HCT116 (cell line): ENCODE data around the gene WWOX.

Experiments
- CTCF ChIP-seq, 3 experiments: fragments of 200-600 bp in 1 of 3; sonication (generic) in 1 of 3; IDR thresholded peaks in 2 of 3; conservative IDR thresholded peaks in 1 of 3; 2 replicates each; pipeline ENCODE4 v1.5.1; 2012 to 2017; ENCODE audit warnings: low read depth in 2 of 3, low read length in 2 of 3, antibody characterized with exemption in 1 of 3, borderline replicate concordance in 1 of 3, control low read depth in 1 of 3, mild to moderate bottlenecking in 1 of 3, mixed read lengths in 1 of 3, mixed run types in 1 of 3, moderate library complexity in 1 of 3; ENCODE audit not compliant: insufficient read depth in 1 of 3
- EZH2 ChIP-seq: fragments of 200-600 bp; sonication (generic); IDR thresholded peaks from 2 replicates; pipeline ENCODE4 v1.6.1; 2017; ENCODE audit warnings: antibody characterized with exemption, mixed run types
- SIN3A ChIP-seq: IDR thresholded peaks from 2 replicates; pipeline ENCODE4 v1.6.1; 2012; ENCODE audit warnings: low read depth
- ZNF274 ChIP-seq: fragments of 200-500 bp; sonication (Bioruptor generic); IDR thresholded peaks from 2 replicates; pipeline ENCODE4 v1.6.1; 2014; ENCODE audit warnings: mild to moderate bottlenecking, low read depth, low read length, inconsistent platforms

DNA sequence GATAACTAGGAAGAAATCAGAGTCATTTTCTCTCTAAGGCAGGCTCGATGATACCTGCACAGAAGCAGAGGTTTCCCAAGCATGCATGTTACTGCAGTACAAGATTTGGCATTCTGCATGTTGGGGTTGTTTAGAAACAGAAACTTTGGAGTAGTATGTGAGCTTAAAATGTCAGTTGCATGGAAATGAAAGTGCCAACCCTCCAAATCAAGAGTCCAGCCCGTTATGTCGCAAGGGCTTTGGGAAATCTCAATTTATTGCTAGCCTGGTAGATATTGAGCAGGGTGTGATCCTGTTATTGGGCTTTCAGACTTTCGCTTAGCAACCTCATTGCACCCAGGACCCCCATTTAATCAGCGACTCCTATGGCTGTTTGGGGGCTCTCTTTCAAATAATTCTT lies 1010.3 kb downstream of the WWOX start:
- TF ChIP-seq EZH2 (no peak), CTCF (IDR thresholded peaks at IDR 0.05 in 2 of 3, conservative IDR thresholded peaks at IDR 0.05 in 1 of 3; ENCODE audit: borderline replicate concordance in 1 of 3, insufficient read depth in 1 of 3, low read depth in 2 of 3, low read length in 2 of 3) (no peak), ZNF274 (no peak), SIN3A (no peak)
